ENCODE data around the gene GFRA1. TPM values are rescaled to one million over a fixed set of nuclear protein-coding genes. Genes with fewer than 3 reads are reported as not detected.

The GFRA1 gene
- total and polyA plus RNA-seq, 2 experiments from 2014 or later = 0.48 to 2.9 TPM

GRCh38 chr10:116115036-116115641 lies 157.9 kb downstream of the GFRA1 start:
- WGBS (ENCODE audit: low lambda C conversion rate, missing lambda C conversion rate) = 70% methylated on average over 5 of the region's 5 CpGs
- TF ChIP-seq EZH2 (IDR thresholded peaks at IDR 0.05; ENCODE audit: borderline replicate concordance) (no peak), CTCF (IDR thresholded peaks at IDR 0.05; ENCODE audit: poor library complexity) (no peak), EZH2phosphoT487 (IDR thresholded peaks at IDR 0.05; ENCODE audit: low read depth, severe bottlenecking, unreplicated experiment) (no peak)
- Histone ChIP-seq H3K79me2 (no peaks in the 10 kb centered on the region), H3K27me3 (no peaks in the 10 kb centered on the region), H3K4me3 (no peak overlapping the region), H3K9me3 (ENCODE audit: low read depth) (no peaks in the 10 kb centered on the region), H2AFZ (no peak overlapping the region), H3K27ac (no peak overlapping the region), H3K4me2 (no peak overlapping the region), H4K20me1 (ENCODE audit: insufficient read depth, poor library complexity, severe bottlenecking) (no peaks in the 10 kb centered on the region), H3K9me2 (replicated peaks; ENCODE audit: insufficient read depth) (no peaks in the 10 kb centered on the region), H3K36me3 (replicated peaks; ENCODE audit: insufficient read depth, low read depth) (no peaks in the 10 kb centered on the region), H3K4me1 (ENCODE audit: insufficient read depth) (no peaks in the 10 kb centered on the region)
- no peak for DNase-seq (ENCODE audit: low spot score)

GRCh38 chr10:116113721-116114501 lies 159.1 kb downstream of the GFRA1 start:
- no peak overlapping the region for H3K4me3 ChIP-seq
- no peaks in the 10 kb centered on the region for H3K36me3 ChIP-seq (replicated peaks; ENCODE audit: insufficient read depth, low read depth)
- H3K27ac ChIP-seq = no peak overlapping the region
- no peak overlapping the region for H2AFZ ChIP-seq
- TF ChIP-seq EZH2phosphoT487 (IDR thresholded peaks at IDR 0.05; ENCODE audit: low read depth, severe bottlenecking, unreplicated experiment) = no peak
- no peak for TF ChIP-seq CTCF (IDR thresholded peaks at IDR 0.05; ENCODE audit: poor library complexity)
- no peak for TF ChIP-seq EZH2 (IDR thresholded peaks at IDR 0.05; ENCODE audit: borderline replicate concordance)
- H3K9me3 ChIP-seq (ENCODE audit: low read depth) = no peaks in the 10 kb centered on the region
- no peak for DNase-seq (ENCODE audit: low spot score)
- no peaks in the 10 kb centered on the region for H4K20me1 ChIP-seq (ENCODE audit: insufficient read depth, poor library complexity, severe bottlenecking)
- no peaks in the 10 kb centered on the region for H3K4me1 ChIP-seq (ENCODE audit: insufficient read depth)
- H3K4me2 ChIP-seq = no peak overlapping the region
- H3K27me3 ChIP-seq = no peaks in the 10 kb centered on the region
- WGBS (ENCODE audit: low lambda C conversion rate, missing lambda C conversion rate) = 93% methylated on average over 16 of the region's 16 CpGs
- no peaks in the 10 kb centered on the region for H3K9me2 ChIP-seq (replicated peaks; ENCODE audit: insufficient read depth)
- H3K79me2 ChIP-seq = no peaks in the 10 kb centered on the region

- Histone ChIP-seq H3K36me3 (replicated peaks; ENCODE audit: insufficient read depth, low read depth) (no peaks in the 10 kb centered on the region), H3K9me3 (ENCODE audit: low read depth) (no peaks in the 10 kb centered on the region), H2AFZ (no peak overlapping the region), H3K79me2 (no peaks in the 10 kb centered on the region), H3K4me3 (no peak overlapping the region), H3K9me2 (replicated peaks; ENCODE audit: insufficient read depth) (no peaks in the 10 kb centered on the region), H3K4me2 (no peak overlapping the region), H4K20me1 (ENCODE audit: insufficient read depth, poor library complexity, severe bottlenecking) (no peaks in the 10 kb centered on the region), H3K27me3 (no peaks in the 10 kb centered on the region), H3K4me1 (ENCODE audit: insufficient read depth) (peaks cover 3% of the 10 kb centered on the region), H3K27ac (no peak overlapping the region)
- TF ChIP-seq EZH2phosphoT487 (IDR thresholded peaks at IDR 0.05; ENCODE audit: low read depth, severe bottlenecking, unreplicated experiment) (no peak), CTCF (IDR thresholded peaks at IDR 0.05; ENCODE audit: poor library complexity) (no peak), EZH2 (IDR thresholded peaks at IDR 0.05; ENCODE audit: borderline replicate concordance) (no peak)
- WGBS (ENCODE audit: low lambda C conversion rate, missing lambda C conversion rate) = 92% methylated on average over 17 of the region's 17 CpGs
- DNase-seq (ENCODE audit: low spot score) = no peak
Observed at GRCh38 chr10:116112232-116113231, 160.5 kb downstream of the GFRA1 start.

All from hepatocyte (in vitro differentiated cells).